ENCODE data around the gene SAMD4B. TPM values are rescaled to one million over a fixed set of nuclear protein-coding genes. Genes with fewer than 3 reads are reported as not detected.
A peak's percentile ranks its signal among the peaks of the same experiment; 100 is the strongest.

The SAMD4B gene
- total RNA-seq, 2 experiments from 2014 or later = 59.4 to 60.0 TPM

DNA sequence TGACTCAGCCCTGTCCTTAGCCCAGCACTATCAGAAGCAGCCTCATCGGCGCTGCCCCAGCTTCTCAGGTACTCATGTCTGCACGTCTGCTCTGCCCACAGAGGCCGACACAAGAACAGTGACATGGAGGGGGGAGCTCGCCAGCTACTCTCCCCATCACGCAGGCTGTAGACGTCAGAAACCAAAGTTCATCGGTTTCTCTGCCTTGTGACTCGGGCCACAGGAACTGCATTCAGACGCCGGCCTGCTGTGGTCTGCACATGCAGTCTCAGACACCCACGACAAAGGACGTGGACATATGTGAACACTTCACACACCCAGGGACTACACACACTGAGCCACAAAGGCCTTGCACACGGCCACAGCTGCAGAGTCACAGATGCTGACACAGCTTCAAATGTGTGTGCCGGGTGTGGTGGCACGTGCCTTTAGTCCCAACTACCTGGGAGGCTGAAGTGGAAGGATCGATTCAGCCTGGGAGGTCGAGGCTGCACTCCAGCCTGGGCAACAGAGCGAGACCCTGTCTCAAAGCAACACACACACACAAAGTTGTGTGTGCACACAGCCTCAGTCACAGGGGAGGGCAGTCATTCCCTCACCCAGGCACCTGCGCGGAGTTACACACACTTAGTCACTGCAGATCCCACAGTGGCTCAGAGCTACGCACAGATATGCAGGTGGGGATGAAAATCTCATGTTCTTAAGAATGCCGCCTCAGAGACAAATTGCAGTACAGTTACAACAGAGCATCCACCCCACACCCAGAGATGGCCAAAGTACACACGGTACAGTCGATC is 59.5 kb downstream of the SAMD4B start:
- Histone ChIP-seq H3K9me3 (ENCODE audit: low read length) (no peaks in the 10 kb centered on the region), H3K4me3 (ENCODE audit: low read depth, low read length, poor library complexity, severe bottlenecking) (peak overlapping the region; percentile 62), H3K4me1 (ENCODE audit: insufficient read depth, low read length, poor library complexity, severe bottlenecking) (peaks cover 87% of the 10 kb centered on the region), H3K4me2 (ENCODE audit: low read length) (peak overlapping the region; percentile 96), H3K36me3 (ENCODE audit: insufficient read depth, low read length) (peaks cover 14% of the 10 kb centered on the region), H3K9me2 (ENCODE audit: insufficient read depth, low read length) (no peaks in the 10 kb centered on the region), H2AFZ (ENCODE audit: low read length) (peak overlapping the region; percentile 12; the same call in 1 of the 2 replicates), H4K20me1 (ENCODE audit: insufficient read depth, low read length) (no peaks in the 10 kb centered on the region), H3K27ac (ENCODE audit: low read depth, low read length, poor library complexity, severe bottlenecking) (peak overlapping the region; percentile 91), H3K79me2 (ENCODE audit: insufficient read depth, low read depth, low read length) (peaks cover under 1% of the 10 kb centered on the region; the same call in 1 of the 2 replicates)
- intact Hi-C loops (cut with micrococcal nuclease; ENCODE audit: unreplicated experiment) = loop anchor here (10.0 kb wide), 2 partner anchors 547 to 553 kb away; no protein-coding TSS in a partner anchor
- POLR2A ChIA-PET = interaction anchor here (0.6 to 2.1 kb wide), 5 partner anchors 10 to 45 kb away, joined by 3 to 6 read pairs (median 5); partner anchors contain the start of genes MED29, PAF1 and RPS16
- CTCF ChIA-PET (ENCODE audit: unreplicated experiment) = interaction anchor here (0.6 to 1.1 kb wide), 2 partner anchors 10 to 79 kb away, joined by 3 to 15 read pairs; partner anchors contain the start of gene TIMM50
- peak; percentile 68 for DNase-seq (ENCODE audit: low spot score)
- TSS peak; percentile 65 for BruUV-seq (replicated peaks)
- TF ChIP-seq, protein P1, sequence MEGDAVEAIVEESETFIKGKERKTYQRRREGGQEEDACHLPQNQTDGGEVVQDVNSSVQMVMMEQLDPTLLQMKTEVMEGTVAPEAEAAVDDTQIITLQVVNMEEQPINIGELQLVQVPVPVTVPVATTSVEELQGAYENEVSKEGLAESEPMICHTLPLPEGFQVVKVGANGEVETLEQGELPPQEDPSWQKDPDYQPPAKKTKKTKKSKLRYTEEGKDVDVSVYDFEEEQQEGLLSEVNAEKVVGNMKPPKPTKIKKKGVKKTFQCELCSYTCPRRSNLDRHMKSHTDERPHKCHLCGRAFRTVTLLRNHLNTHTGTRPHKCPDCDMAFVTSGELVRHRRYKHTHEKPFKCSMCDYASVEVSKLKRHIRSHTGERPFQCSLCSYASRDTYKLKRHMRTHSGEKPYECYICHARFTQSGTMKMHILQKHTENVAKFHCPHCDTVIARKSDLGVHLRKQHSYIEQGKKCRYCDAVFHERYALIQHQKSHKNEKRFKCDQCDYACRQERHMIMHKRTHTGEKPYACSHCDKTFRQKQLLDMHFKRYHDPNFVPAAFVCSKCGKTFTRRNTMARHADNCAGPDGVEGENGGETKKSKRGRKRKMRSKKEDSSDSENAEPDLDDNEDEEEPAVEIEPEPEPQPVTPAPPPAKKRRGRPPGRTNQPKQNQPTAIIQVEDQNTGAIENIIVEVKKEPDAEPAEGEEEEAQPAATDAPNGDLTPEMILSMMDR (conservative IDR thresholded peaks at IDR 0.05; ENCODE audit: low read length) = no peak
- no peak for TF ChIP-seq EZH2phosphoT487 (IDR thresholded peaks at IDR 0.05; ENCODE audit: borderline replicate concordance, low read depth, low read length)

- no peaks in the 10 kb centered on the region for H3K9me3 ChIP-seq (ENCODE audit: low read length)
- ChIA-PET CTCF (ENCODE audit: unreplicated experiment) (no interaction called here), POLR2A (interaction anchor here (0.6 to 2.1 kb wide), 2 partner anchors 9 to 33 kb away, joined by 3 to 6 read pairs; partner anchors contain the start of gene RPS16)
- peak overlapping the region; percentile 96 for H3K4me2 ChIP-seq (ENCODE audit: low read length)
- H3K27ac ChIP-seq (ENCODE audit: low read depth, low read length, poor library complexity, severe bottlenecking) = peak overlapping the region; percentile 91
- no TSS peak for BruUV-seq (replicated peaks)
- H3K9me2 ChIP-seq (ENCODE audit: insufficient read depth, low read length) = no peaks in the 10 kb centered on the region
- peaks cover 82% of the 10 kb centered on the region for H3K4me1 ChIP-seq (ENCODE audit: insufficient read depth, low read length, poor library complexity, severe bottlenecking)
- no peak for TF ChIP-seq EZH2phosphoT487 (IDR thresholded peaks at IDR 0.05; ENCODE audit: borderline replicate concordance, low read depth, low read length)
- TF ChIP-seq, protein P1 (conservative IDR thresholded peaks at IDR 0.05; ENCODE audit: low read length) = no peak
- H4K20me1 ChIP-seq (ENCODE audit: insufficient read depth, low read length) = peaks cover 4% of the 10 kb centered on the region; the same call in 1 of the 2 replicates
- intact Hi-C loops (cut with micrococcal nuclease; ENCODE audit: unreplicated experiment) = loop anchor here (10.0 kb wide), 2 partner anchors 548 to 552 kb away; no protein-coding TSS in a partner anchor
- peak overlapping the region; percentile 62 for H3K4me3 ChIP-seq (ENCODE audit: low read depth, low read length, poor library complexity, severe bottlenecking)
- DNase-seq (ENCODE audit: low spot score) = peak; percentile 91
- peaks cover 9% of the 10 kb centered on the region for H3K79me2 ChIP-seq (ENCODE audit: insufficient read depth, low read depth, low read length)
- peak overlapping the region; percentile 11; the same call in 1 of the 2 replicates for H2AFZ ChIP-seq (ENCODE audit: low read length)
- H3K36me3 ChIP-seq (ENCODE audit: insufficient read depth, low read length) = peaks cover 13% of the 10 kb centered on the region
Measured at GRCh38 chr19:39402346-39403300, 60.4 kb downstream of the SAMD4B start.
